Ishikawa (cell line): ENCODE data around the gene VAMP5.

Experiments
- CEBPB ChIP-seq: IDR thresholded peaks from 2 replicates; pipeline ENCODE4 v1.6.1; 2012
- CREB1 ChIP-seq: IDR thresholded peaks from 2 replicates; pipeline ENCODE4 v1.6.1; 2012; ENCODE audit warnings: low read depth
- EGR1 ChIP-seq: IDR thresholded peaks from 2 replicates; pipeline ENCODE4 v1.6.1; 2012
- EP300 ChIP-seq: IDR thresholded peaks from 2 replicates; pipeline ENCODE4 v1.6.1; 2012; ENCODE audit warnings: borderline replicate concordance
- FOXM1 ChIP-seq: IDR thresholded peaks from 2 replicates; pipeline ENCODE4 v1.6.1; 2012; ENCODE audit warnings: low read depth, borderline replicate concordance
- MAX ChIP-seq: IDR thresholded peaks from 2 replicates; pipeline ENCODE4 v1.6.1; 2012
- NFIC ChIP-seq: IDR thresholded peaks from 2 replicates; pipeline ENCODE4 v1.6.1; 2012
- RAD21 ChIP-seq: IDR thresholded peaks from 2 replicates; pipeline ENCODE4 v1.6.1; 2012; ENCODE audit warnings: low read depth
- TAF1 ChIP-seq: IDR thresholded peaks from 2 replicates; pipeline ENCODE4 v1.6.1; 2012; ENCODE audit warnings: low read depth, mild to moderate bottlenecking
- TCF12 ChIP-seq: IDR thresholded peaks from 2 replicates; pipeline ENCODE4 v1.6.1; 2012; ENCODE audit warnings: low read depth
- TEAD4 ChIP-seq: IDR thresholded peaks from 2 replicates; pipeline ENCODE4 v1.6.1; 2012
- USF1 ChIP-seq: IDR thresholded peaks from 2 replicates; pipeline ENCODE4 v1.6.1; 2012
- YY1 ChIP-seq: IDR thresholded peaks from 2 replicates; pipeline ENCODE4 v1.6.1; 2012; ENCODE audit warnings: low read depth
- ZBTB7A ChIP-seq: IDR thresholded peaks from 2 replicates; pipeline ENCODE4 v1.6.1; 2012; ENCODE audit warnings: low read depth
- TF ChIP-seq, protein P1 (sequence below): IDR thresholded peaks from 2 replicates; pipeline ENCODE4 v1.6.1; 2012; ENCODE audit warnings: low read depth, mild to moderate bottlenecking

VAMP5 gene

DNA sequence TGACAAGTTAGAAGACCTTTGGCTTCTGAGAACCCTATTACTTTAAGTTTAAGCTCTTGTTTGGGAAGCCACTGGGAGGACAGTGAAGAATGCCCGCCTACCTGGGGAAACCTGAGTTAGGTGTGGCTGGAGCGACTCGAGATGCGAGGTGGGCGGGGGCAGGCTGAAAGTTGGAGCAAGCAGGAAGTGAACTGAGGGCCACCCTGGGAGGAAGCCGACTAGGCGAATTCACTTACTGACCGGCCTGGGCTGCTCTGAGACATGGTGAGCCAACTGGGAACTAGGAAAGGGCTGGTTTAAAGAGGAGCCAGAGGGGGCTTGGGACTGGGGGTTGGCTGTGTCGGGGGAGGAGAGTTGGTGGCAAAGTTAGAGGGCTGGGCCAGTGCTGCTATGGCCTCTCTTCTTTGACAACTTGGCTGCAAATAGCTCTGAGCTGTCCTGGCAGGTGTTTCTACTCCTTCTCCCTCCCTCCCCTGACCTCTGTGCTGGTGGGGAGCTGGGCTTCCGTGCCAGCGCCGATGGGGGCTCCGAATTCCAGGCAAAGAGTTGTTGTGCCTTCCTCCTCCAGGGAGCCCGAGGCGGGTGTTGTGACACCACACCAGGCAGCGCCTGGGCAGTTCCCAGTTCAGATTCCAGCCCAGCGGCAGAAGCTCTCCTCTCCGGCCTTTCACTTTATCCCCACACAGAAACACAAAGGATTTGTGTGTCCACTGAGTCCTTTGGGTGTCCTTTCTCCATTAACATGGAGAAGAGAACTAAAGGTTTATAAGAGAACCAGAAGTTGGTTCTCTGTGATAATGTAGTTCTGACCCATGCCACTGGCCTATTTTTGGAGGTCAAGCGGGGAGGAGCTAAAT, 6.6 kb upstream of the VAMP5 start, which contains the start of gene VAMP8:
Gene VAMP8, plus strand, starts transcription at position 201 of the 857 bp plus-strand sequence. Its CDS starts 61 bp downstream, at position 262.
- no peak for TF ChIP-seq FOXM1
- TF ChIP-seq TAF1: no peak
- TF ChIP-seq EP300: no peak; the same call in 1 of the 2 replicates
- TF ChIP-seq, protein P1, sequence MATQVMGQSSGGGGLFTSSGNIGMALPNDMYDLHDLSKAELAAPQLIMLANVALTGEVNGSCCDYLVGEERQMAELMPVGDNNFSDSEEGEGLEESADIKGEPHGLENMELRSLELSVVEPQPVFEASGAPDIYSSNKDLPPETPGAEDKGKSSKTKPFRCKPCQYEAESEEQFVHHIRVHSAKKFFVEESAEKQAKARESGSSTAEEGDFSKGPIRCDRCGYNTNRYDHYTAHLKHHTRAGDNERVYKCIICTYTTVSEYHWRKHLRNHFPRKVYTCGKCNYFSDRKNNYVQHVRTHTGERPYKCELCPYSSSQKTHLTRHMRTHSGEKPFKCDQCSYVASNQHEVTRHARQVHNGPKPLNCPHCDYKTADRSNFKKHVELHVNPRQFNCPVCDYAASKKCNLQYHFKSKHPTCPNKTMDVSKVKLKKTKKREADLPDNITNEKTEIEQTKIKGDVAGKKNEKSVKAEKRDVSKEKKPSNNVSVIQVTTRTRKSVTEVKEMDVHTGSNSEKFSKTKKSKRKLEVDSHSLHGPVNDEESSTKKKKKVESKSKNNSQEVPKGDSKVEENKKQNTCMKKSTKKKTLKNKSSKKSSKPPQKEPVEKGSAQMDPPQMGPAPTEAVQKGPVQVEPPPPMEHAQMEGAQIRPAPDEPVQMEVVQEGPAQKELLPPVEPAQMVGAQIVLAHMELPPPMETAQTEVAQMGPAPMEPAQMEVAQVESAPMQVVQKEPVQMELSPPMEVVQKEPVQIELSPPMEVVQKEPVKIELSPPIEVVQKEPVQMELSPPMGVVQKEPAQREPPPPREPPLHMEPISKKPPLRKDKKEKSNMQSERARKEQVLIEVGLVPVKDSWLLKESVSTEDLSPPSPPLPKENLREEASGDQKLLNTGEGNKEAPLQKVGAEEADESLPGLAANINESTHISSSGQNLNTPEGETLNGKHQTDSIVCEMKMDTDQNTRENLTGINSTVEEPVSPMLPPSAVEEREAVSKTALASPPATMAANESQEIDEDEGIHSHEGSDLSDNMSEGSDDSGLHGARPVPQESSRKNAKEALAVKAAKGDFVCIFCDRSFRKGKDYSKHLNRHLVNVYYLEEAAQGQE: no peak
- no peak for TF ChIP-seq YY1
- TF ChIP-seq CREB1: no peak

DNA sequence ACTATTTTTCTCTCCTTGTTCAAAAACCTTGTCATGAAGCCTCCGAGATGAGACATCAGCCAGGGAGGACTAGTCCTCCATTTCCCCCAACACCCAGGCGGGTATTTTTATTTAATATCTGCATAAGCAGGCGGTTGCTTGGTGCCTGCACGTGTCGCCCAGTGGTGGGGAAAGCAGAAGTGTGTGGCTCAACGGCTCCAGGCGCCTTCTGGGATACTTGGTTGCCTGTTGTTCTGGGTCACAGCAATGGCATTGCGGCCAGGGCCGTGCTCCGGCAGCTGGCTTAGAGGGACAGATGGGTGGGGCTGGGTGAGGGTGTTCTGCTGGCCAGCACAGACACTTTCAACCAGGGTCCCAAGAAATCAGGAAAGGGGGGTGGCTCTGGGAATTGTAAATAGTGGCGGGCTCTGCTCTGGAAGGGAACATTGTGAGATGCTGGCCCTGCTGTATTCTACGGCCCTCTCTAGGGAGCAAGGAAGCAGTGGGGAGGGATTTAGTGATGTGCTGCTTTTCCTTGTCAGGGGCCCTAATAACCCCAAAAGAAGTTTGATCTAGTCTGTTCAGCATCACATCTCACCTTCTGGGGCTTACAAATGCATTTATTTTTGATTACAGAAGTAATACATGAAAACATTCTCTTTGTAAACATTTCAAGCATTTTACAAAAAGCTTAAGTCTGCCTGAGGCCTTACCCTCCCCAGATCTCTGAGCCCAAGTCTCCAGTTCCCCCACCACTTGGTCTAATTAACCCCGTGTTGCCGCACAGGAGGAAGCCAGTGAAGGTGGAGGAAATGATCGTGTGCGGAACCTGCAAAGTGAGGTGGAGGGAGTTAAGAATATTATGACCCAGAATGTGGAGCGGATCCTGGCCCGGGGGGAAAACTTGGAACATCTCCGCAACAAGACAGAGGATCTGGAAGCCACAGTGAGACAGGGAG, 5.7 kb upstream of the VAMP5 start:
- TF ChIP-seq RAD21: no peak
- TF ChIP-seq MAX: no peak
- TF ChIP-seq TCF12: no peak
- TF ChIP-seq CREB1: no peak
- TF ChIP-seq EP300: no peak
- TF ChIP-seq NFIC: no peak
- no peak for TF ChIP-seq EGR1
- TF ChIP-seq YY1: no peak
- TF ChIP-seq TEAD4: no peak
- no peak for TF ChIP-seq TAF1
- no peak for TF ChIP-seq CEBPB
- no peak for TF ChIP-seq FOXM1
- TF ChIP-seq, protein P1: no peak
- TF ChIP-seq ZBTB7A: no peak

- TF ChIP-seq USF1 (no peak), FOXM1 (no peak), TEAD4 (no peak), CREB1 (no peak), EP300 (no peak), YY1 (no peak), TCF12 (no peak), ZBTB7A (no peak), CEBPB (no peak), RAD21 (no peak), TAF1 (no peak), EGR1 (no peak), NFIC (no peak), MAX (no peak)
- TF ChIP-seq, protein P1: no peak
These were observed 4.8 kb upstream of the VAMP5 start for GRCh38 chr2:85579266-85579935.
